ENCODE measurements around the gene KCNG2.

KCNG2 gene

GRCh38 chr18:79774111-79774510, 23.6 kb upstream of the KCNG2 start:
- Histone ChIP-seq H3K4me1 (ENCODE audit: insufficient read depth, low read length) (no peaks in the 10 kb centered on the region), H3K9ac (ENCODE audit: low read depth, low read length) (no peak overlapping the region), H3K9me3 (ENCODE audit: control insufficient read depth, insufficient read depth, low read length) (no peaks in the 10 kb centered on the region), H3K36me3 (ENCODE audit: insufficient read depth, low read length) (no peaks in the 10 kb centered on the region)

- no peaks in the 10 kb centered on the region for H3K4me1 ChIP-seq (ENCODE audit: insufficient read depth, low read length)
- no peak overlapping the region for H3K9ac ChIP-seq (ENCODE audit: low read depth, low read length)
- no peaks in the 10 kb centered on the region for H3K36me3 ChIP-seq (ENCODE audit: insufficient read depth, low read length)
- H3K9me3 ChIP-seq (ENCODE audit: control insufficient read depth, insufficient read depth, low read length), result no peaks in the 10 kb centered on the region
Observed at GRCh38 chr18:79775441-79776221, 22.1 kb upstream of the KCNG2 start.

- Histone ChIP-seq H3K9ac (ENCODE audit: low read depth, low read length) (no peak overlapping the region), H3K4me1 (ENCODE audit: insufficient read depth, low read length) (no peaks in the 10 kb centered on the region), H3K36me3 (ENCODE audit: insufficient read depth, low read length) (no peaks in the 10 kb centered on the region), H3K9me3 (ENCODE audit: control insufficient read depth, insufficient read depth, low read length) (no peaks in the 10 kb centered on the region)
Observed at GRCh38 chr18:79776674-79777073, 21.1 kb upstream of the KCNG2 start.

GRCh38 chr18:79778291-79778791, 19.4 kb upstream of the KCNG2 start:
- no peaks in the 10 kb centered on the region for H3K4me1 ChIP-seq (ENCODE audit: insufficient read depth, low read length)
- no peak overlapping the region for H3K9ac ChIP-seq (ENCODE audit: low read depth, low read length)
- H3K9me3 ChIP-seq (ENCODE audit: control insufficient read depth, insufficient read depth, low read length), result no peaks in the 10 kb centered on the region
- H3K36me3 ChIP-seq (ENCODE audit: insufficient read depth, low read length), result no peaks in the 10 kb centered on the region

- no peaks in the 10 kb centered on the region for H3K9me3 ChIP-seq (ENCODE audit: control insufficient read depth, insufficient read depth, low read length)
- H3K36me3 ChIP-seq (ENCODE audit: insufficient read depth, low read length), result no peaks in the 10 kb centered on the region
Observed at GRCh38 chr18:79779021-79779699, 18.6 kb upstream of the KCNG2 start.

DNA sequence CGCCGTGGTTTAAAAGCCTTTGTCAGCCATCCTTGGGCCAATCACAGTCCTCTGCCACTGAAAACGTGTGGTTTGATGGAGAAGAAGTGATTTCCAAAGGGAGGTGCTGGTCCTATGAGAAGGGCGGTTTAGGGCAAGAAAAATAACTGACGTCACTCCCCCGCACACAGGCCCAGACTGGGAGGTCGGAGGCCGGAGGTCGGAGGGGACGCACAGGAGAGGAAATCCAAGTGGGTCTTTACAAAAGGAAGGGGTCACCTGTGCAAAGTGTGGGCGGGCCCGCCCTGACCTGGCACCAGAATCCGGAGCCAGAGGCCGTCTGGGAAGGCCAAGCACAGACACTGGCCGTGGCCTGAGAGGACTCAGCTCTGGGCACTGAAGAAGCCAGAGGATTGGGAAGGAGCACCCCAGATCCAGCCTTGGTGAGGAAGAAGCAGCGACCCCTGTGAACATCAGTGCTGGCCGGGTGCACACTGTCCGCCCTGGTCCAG, 18.0 kb upstream of the KCNG2 start:
- Histone ChIP-seq H3K9me3 (ENCODE audit: control insufficient read depth, insufficient read depth, low read length) (no peaks in the 10 kb centered on the region), H3K9ac (ENCODE audit: low read depth, low read length) (no peak overlapping the region), H3K36me3 (ENCODE audit: insufficient read depth, low read length) (no peaks in the 10 kb centered on the region), H3K4me1 (ENCODE audit: insufficient read depth, low read length) (no peaks in the 10 kb centered on the region)

More at GRCh38 chr18:79779021-79779699, 18.6 kb upstream of the KCNG2 start:
- no peak overlapping the region for H3K9ac ChIP-seq (ENCODE audit: low read depth, low read length)
- H3K4me1 ChIP-seq (ENCODE audit: insufficient read depth, low read length), result no peaks in the 10 kb centered on the region

DNA sequence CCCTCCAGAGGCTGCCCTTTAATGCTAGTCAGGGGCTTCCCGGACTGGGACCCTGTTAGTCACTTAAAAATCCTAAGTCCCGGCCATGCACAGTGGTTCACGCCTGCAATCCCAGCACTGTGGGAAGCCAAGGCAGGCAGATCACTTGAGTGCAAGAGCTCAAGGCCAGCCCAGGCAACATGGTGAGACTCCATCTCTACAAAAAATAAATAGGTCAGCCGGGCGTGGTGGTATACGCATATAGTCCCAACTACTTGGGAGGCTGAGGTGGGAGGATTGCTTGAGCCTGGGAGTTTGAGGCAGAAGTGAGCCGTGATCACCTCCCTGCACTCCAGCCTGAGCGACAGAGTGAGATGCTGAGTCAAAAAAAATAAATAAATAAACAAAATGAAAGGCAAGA, 17.2 kb upstream of the KCNG2 start:
- no peaks in the 10 kb centered on the region for H3K4me1 ChIP-seq (ENCODE audit: insufficient read depth, low read length)
- no peaks in the 10 kb centered on the region for H3K9me3 ChIP-seq (ENCODE audit: control insufficient read depth, insufficient read depth, low read length)
- H3K36me3 ChIP-seq (ENCODE audit: insufficient read depth, low read length), result no peaks in the 10 kb centered on the region
- H3K9ac ChIP-seq (ENCODE audit: low read depth, low read length), result no peak overlapping the region

- Histone ChIP-seq H3K9ac (ENCODE audit: low read depth, low read length) (no peak overlapping the region), H3K4me1 (ENCODE audit: insufficient read depth, low read length) (no peaks in the 10 kb centered on the region), H3K9me3 (ENCODE audit: control insufficient read depth, insufficient read depth, low read length) (no peaks in the 10 kb centered on the region), H3K36me3 (ENCODE audit: insufficient read depth, low read length) (no peaks in the 10 kb centered on the region)
Observed at GRCh38 chr18:79781331-79781941, 16.3 kb upstream of the KCNG2 start.

GRCh38 chr18:79782566-79783308, 15.0 kb upstream of the KCNG2 start:
- Histone ChIP-seq H3K9me3 (ENCODE audit: control insufficient read depth, insufficient read depth, low read length) (no peaks in the 10 kb centered on the region), H3K9ac (ENCODE audit: low read depth, low read length) (no peak overlapping the region), H3K36me3 (ENCODE audit: insufficient read depth, low read length) (no peaks in the 10 kb centered on the region), H3K4me1 (ENCODE audit: insufficient read depth, low read length) (no peaks in the 10 kb centered on the region)

GRCh38 chr18:79784071-79784913, 13.4 kb upstream of the KCNG2 start:
- Histone ChIP-seq H3K4me1 (ENCODE audit: insufficient read depth, low read length) (no peaks in the 10 kb centered on the region), H3K36me3 (ENCODE audit: insufficient read depth, low read length) (no peaks in the 10 kb centered on the region), H3K9me3 (ENCODE audit: control insufficient read depth, insufficient read depth, low read length) (no peaks in the 10 kb centered on the region), H3K9ac (ENCODE audit: low read depth, low read length) (no peak overlapping the region)

GRCh38 chr18:79784965-79785770, 12.6 kb upstream of the KCNG2 start:
- H3K4me1 ChIP-seq (ENCODE audit: insufficient read depth, low read length), result no peaks in the 10 kb centered on the region
- H3K36me3 ChIP-seq (ENCODE audit: insufficient read depth, low read length), result no peaks in the 10 kb centered on the region
- H3K9ac ChIP-seq (ENCODE audit: low read depth, low read length), result no peak overlapping the region
- no peaks in the 10 kb centered on the region for H3K9me3 ChIP-seq (ENCODE audit: control insufficient read depth, insufficient read depth, low read length)

DNA sequence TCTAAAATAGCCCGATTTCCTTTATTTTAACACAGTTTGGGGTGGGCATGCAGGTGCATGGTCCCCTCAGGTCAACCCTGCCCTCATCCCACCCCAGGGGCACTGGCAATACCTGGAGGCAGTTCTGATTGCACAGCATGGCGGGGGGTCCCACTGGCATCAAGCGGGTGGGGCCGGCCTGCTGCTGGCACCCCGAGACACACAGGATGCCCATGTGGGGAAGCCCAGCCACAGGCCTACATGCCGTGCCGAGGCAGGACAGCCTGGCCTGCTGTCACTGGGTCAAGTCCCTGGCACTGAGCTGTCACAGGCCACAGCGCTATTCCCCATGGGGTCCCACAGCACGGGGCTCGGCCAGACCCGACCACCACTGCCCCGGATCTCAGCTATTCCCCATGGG, 11.9 kb upstream of the KCNG2 start:
- H3K9me3 ChIP-seq (ENCODE audit: control insufficient read depth, insufficient read depth, low read length), result no peaks in the 10 kb centered on the region
- H3K36me3 ChIP-seq (ENCODE audit: insufficient read depth, low read length), result no peaks in the 10 kb centered on the region
- H3K4me1 ChIP-seq (ENCODE audit: insufficient read depth, low read length), result no peaks in the 10 kb centered on the region
- H3K9ac ChIP-seq (ENCODE audit: low read depth, low read length), result no peak overlapping the region

- no peaks in the 10 kb centered on the region for H3K9me3 ChIP-seq (ENCODE audit: control insufficient read depth, insufficient read depth, low read length)
- no peaks in the 10 kb centered on the region for H3K4me1 ChIP-seq (ENCODE audit: insufficient read depth, low read length)
- H3K36me3 ChIP-seq (ENCODE audit: insufficient read depth, low read length), result no peaks in the 10 kb centered on the region
- no peak overlapping the region for H3K9ac ChIP-seq (ENCODE audit: low read depth, low read length)
Observed at GRCh38 chr18:79786304-79786703, 11.4 kb upstream of the KCNG2 start.

All from ES-I3 (cell line).